Activated T-cell treated with anti-CD3 and anti-CD28 coated beads for 24 hours (primary cell): ENCODE results near the gene MSI2.

Source experiments
- DNase-seq: peaks from one replicate; pipeline ENCODE4 v3.0.0-alpha.2; 2020; ENCODE audit warnings: low read depth

MSI2 gene

GRCh38 chr17:57318913-57319312 lies 62.6 kb downstream of the MSI2 start:
- DNase-seq = no peak

GRCh38 chr17:57319806-57320205 lies 63.5 kb downstream of the MSI2 start:
- no peak for DNase-seq

GRCh38 chr17:57323391-57323790 lies 67.1 kb downstream of the MSI2 start:
- DNase-seq = no peak

- DNase-seq = no peak
These were observed 67.7 kb downstream of the MSI2 start for GRCh38 chr17:57324060-57324459.

- no peak for DNase-seq
These were observed 68.3 kb downstream of the MSI2 start for GRCh38 chr17:57324631-57325030.

GRCh38 chr17:57326336-57326735 lies 70.0 kb downstream of the MSI2 start:
- DNase-seq = no peak

GRCh38 chr17:57326764-57327163 lies 70.4 kb downstream of the MSI2 start:
- no peak for DNase-seq

GRCh38 chr17:57327176-57327970 lies 71.0 kb downstream of the MSI2 start:
- no peak for DNase-seq

- no peak for DNase-seq
These were observed 72.0 kb downstream of the MSI2 start for GRCh38 chr17:57328109-57328882.

GRCh38 chr17:57329380-57330214 lies 73.3 kb downstream of the MSI2 start:
- DNase-seq = no peak

- no peak for DNase-seq
These were observed 74.3 kb downstream of the MSI2 start for GRCh38 chr17:57330587-57330986.

GRCh38 chr17:57331423-57331822 lies 75.1 kb downstream of the MSI2 start:
- DNase-seq = no peak

- DNase-seq = no peak
These were observed 76.2 kb downstream of the MSI2 start for GRCh38 chr17:57332501-57332900.

- DNase-seq = no peak
These were observed 79.0 kb downstream of the MSI2 start for GRCh38 chr17:57335195-57335792.

- no peak for DNase-seq
These were observed 81.1 kb downstream of the MSI2 start for GRCh38 chr17:57337390-57337789.

GRCh38 chr17:57338257-57338914 lies 82.1 kb downstream of the MSI2 start:
- no peak for DNase-seq

GRCh38 chr17:57340160-57340981 lies 84.0 kb downstream of the MSI2 start:
- no peak for DNase-seq

GRCh38 chr17:57341611-57342540 lies 85.6 kb downstream of the MSI2 start:
- DNase-seq = no peak

GRCh38 chr17:57342963-57343589 lies 86.8 kb downstream of the MSI2 start:
- DNase-seq = no peak
